Smooth muscle cell (in vitro differentiated cells): ENCODE measurements around the gene ARL4A. TPM values are rescaled to one million over a fixed set of nuclear protein-coding genes. Genes with fewer than 3 reads are reported as not detected.
A peak's percentile ranks its signal among the peaks of the same experiment; 100 is the strongest.

ENCODE experiments used
- DNase-seq: peaks from one replicate; lab custom pipeline; 2025; ENCODE audit not compliant: unreplicated experiment; lab: John Stamatoyannopoulos, UW
- H2AFZ ChIP-seq: fragments of 200-600 bp; sonication (generic); 2 replicates; pipeline ENCODE4 v1.6.0; 2016; ENCODE audit warnings: antibody characterized with exemption, low read depth, mild to moderate bottlenecking
- H3F3A ChIP-seq: fragments of 200-600 bp; sonication (generic); 2 replicates; pipeline ENCODE4 v1.6.0; 2017; ENCODE audit warnings: antibody characterized with exemption, low read depth
- H3K27ac ChIP-seq: fragments of 200-600 bp; sonication (generic); 2 replicates; pipeline ENCODE4 v1.5.1; 2016; ENCODE audit warnings: low read depth, mild to moderate bottlenecking
- H3K27me3 ChIP-seq: fragments of 200-600 bp; sonication (generic); 2 replicates; pipeline ENCODE4 v1.6.1; 2016; ENCODE audit warnings: low read depth, mild to moderate bottlenecking
- H3K36me3 ChIP-seq: fragments of 200-600 bp; sonication (generic); 2 replicates; pipeline ENCODE4 v1.5.1; 2016; ENCODE audit warnings: low read depth
- H3K4me1 ChIP-seq: fragments of 200-600 bp; sonication (generic); 2 replicates; pipeline ENCODE4 v1.5.1; 2016; ENCODE audit warnings: low read depth
- H3K4me2 ChIP-seq: fragments of 200-600 bp; sonication (generic); 2 replicates; pipeline ENCODE4 v1.6.0; 2016; ENCODE audit warnings: mild to moderate bottlenecking
- H3K4me3 ChIP-seq: fragments of 200-600 bp; sonication (generic); 2 replicates; pipeline ENCODE4 v1.5.1; 2016; ENCODE audit warnings: mild to moderate bottlenecking
- H3K79me2 ChIP-seq: fragments of 200-600 bp; sonication (generic); 2 replicates; pipeline ENCODE4 v1.6.0; 2016; ENCODE audit warnings: low read depth, mild to moderate bottlenecking
- H3K9ac ChIP-seq: fragments of 200-600 bp; sonication (generic); 2 replicates; pipeline ENCODE4 v1.6.0; 2016; ENCODE audit warnings: low read depth
- H3K9me3 ChIP-seq: fragments of 200-600 bp; sonication (generic); replicated peaks from 2 replicates; pipeline ENCODE4 v1.5.1; 2016; ENCODE audit warnings: low read depth
- H4K20me1 ChIP-seq: fragments of 200-600 bp; sonication (generic); 2 replicates; pipeline ENCODE4 v1.6.0; 2016; ENCODE audit warnings: low read depth
- CTCF ChIP-seq: fragments of 200-600 bp; sonication (generic); IDR thresholded peaks from 2 replicates; pipeline ENCODE4 v1.5.1; 2017; ENCODE audit warnings: borderline replicate concordance, mild to moderate bottlenecking, antibody characterized with exemption; ENCODE audit not compliant: insufficient read depth, poor library complexity, severe bottlenecking
- WGBS: methylation state at CpG from one replicate; pipeline ENCODE4 v1.1.7; 2016; ENCODE audit warnings: low lambda C conversion rate; 5-methylcytosine and 5-hydroxymethylcytosine counted together
- polyA plus RNA-seq: library from polyadenylated mRNA; unstranded; fragments of >200 nt; fragmentation: Nextera tagmentation; extraction: Ambion mirVana; gene quantifications from 2 replicates; pipeline ENCODE4 v1.2.1, GENCODE V29; 2016
- total RNA-seq: library from RNA; depleted of rRNA; stranded (reverse); fragments of >200 nt; gene quantifications from 2 replicates; pipeline ENCODE4 v1.2.3, GENCODE V29; 2014

The ARL4A gene
- total and polyA plus RNA-seq, 2 experiments from 2014 or later = 86.6 to 113 TPM

GRCh38 chr7:12701433-12701832 lies 14.0 kb downstream of the ARL4A start:
- Histone ChIP-seq H3K27ac (no peak overlapping the region), H2AFZ (no peak overlapping the region), H3K4me3 (no peak overlapping the region), H3K27me3 (no peaks in the 10 kb centered on the region), H3K9me3 (peaks cover 7% of the 10 kb centered on the region), H4K20me1 (no peaks in the 10 kb centered on the region), H3K36me3 (no peaks in the 10 kb centered on the region), H3K4me1 (peaks cover 3% of the 10 kb centered on the region), H3F3A (peaks cover 7% of the 10 kb centered on the region), H3K9ac (no peak overlapping the region), H3K79me2 (peaks cover 10% of the 10 kb centered on the region), H3K4me2 (no peak overlapping the region)
- DNase-seq = no peak
- TF ChIP-seq CTCF = no peak
- WGBS = 94% methylated on average over 2 of the region's 2 CpGs

DNA sequence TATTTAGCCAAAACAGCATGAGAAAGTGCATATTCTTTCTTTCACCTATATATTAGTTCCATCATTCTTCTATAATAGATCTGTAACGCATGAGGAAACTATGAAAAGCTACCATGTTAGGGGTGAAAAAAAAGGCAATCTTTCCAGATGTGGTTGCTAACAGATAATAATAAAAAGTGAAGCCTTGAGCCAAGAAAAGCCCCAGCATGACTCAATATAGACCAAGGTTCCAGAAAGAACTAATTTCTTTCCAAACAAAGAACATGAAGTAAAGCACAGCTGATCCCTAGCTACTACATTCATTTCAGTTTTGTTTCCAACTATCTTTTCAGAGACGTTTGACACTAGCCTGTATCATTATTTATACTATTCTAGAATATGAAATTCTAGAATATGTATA lies 16.4 kb downstream of the ARL4A start:
- Histone ChIP-seq H3K9ac (no peak overlapping the region), H2AFZ (no peak overlapping the region), H3K27me3 (no peaks in the 10 kb centered on the region), H3K27ac (peak overlapping the region; percentile 75), H3F3A (peaks cover 7% of the 10 kb centered on the region), H3K4me3 (no peak overlapping the region), H3K4me1 (peaks cover 16% of the 10 kb centered on the region), H3K79me2 (peaks cover 12% of the 10 kb centered on the region), H3K9me3 (peaks cover 7% of the 10 kb centered on the region), H4K20me1 (no peaks in the 10 kb centered on the region), H3K36me3 (no peaks in the 10 kb centered on the region), H3K4me2 (peak overlapping the region; percentile 28)
- 43% methylated on average over 2 of the region's 2 CpGs for WGBS
- no peak for DNase-seq
- TF ChIP-seq CTCF = no peak

GRCh38 chr7:12705878-12706277 lies 18.4 kb downstream of the ARL4A start:
- Histone ChIP-seq H3K4me2 (peak overlapping the region; percentile 62), H3K27me3 (no peaks in the 10 kb centered on the region), H3K27ac (peak overlapping the region; percentile 75), H3K9ac (no peak overlapping the region), H3K4me3 (no peak overlapping the region), H3K9me3 (peaks cover 7% of the 10 kb centered on the region), H3K79me2 (peaks cover 13% of the 10 kb centered on the region), H3F3A (peaks cover 7% of the 10 kb centered on the region), H3K4me1 (peaks cover 24% of the 10 kb centered on the region), H4K20me1 (no peaks in the 10 kb centered on the region), H3K36me3 (no peaks in the 10 kb centered on the region), H2AFZ (no peak overlapping the region)
- no peak for TF ChIP-seq CTCF
- no peak for DNase-seq
- WGBS = 46% methylated on average over 4 of the region's 4 CpGs

GRCh38 chr7:12706900-12707536 lies 19.6 kb downstream of the ARL4A start:
- H3K4me3 ChIP-seq = no peak overlapping the region
- H2AFZ ChIP-seq = no peak overlapping the region
- H3K9me3 ChIP-seq = peaks cover under 1% of the 10 kb centered on the region
- no peaks in the 10 kb centered on the region for H4K20me1 ChIP-seq
- H3K36me3 ChIP-seq = no peaks in the 10 kb centered on the region
- no peak for TF ChIP-seq CTCF
- peak overlapping the region; percentile 15 for H3K9ac ChIP-seq
- no peaks in the 10 kb centered on the region for H3K27me3 ChIP-seq
- H3F3A ChIP-seq = peaks cover 7% of the 10 kb centered on the region
- H3K4me2 ChIP-seq = peak overlapping the region; percentile 62
- H3K27ac ChIP-seq = peak overlapping the region; percentile 75
- DNase-seq = no peak
- peaks cover 24% of the 10 kb centered on the region for H3K4me1 ChIP-seq
- H3K79me2 ChIP-seq = peaks cover 8% of the 10 kb centered on the region
